ENCODE measurements around the gene RP2.

RP2 gene

DNA sequence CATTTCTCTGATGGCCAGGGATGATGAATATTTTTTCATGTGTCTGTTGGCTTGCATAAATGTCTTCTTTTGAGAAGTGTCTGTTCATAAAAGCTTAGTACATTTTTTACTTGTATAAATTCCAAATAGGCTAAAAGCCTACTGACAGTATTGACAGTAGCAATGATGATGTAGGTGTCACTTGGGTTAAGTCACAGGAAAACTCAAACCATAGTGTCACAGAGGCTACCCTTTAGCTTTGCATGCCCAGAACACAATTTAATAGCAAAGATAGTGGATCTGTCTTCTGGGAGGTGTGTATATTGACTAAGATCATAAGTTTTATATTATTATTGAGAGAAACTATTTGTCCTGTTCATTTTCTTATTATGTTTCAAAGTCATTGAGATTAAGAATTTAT, 8.1 kb downstream of the RP2 start:
- no peak for DNase-seq (ENCODE audit: low spot score)

GRCh38 chrX:46849933-46850332, 13.1 kb downstream of the RP2 start:
- no peak for DNase-seq (ENCODE audit: low spot score)

- DNase-seq (ENCODE audit: low spot score), result no peak
Observed at GRCh38 chrX:46850771-46851170, 13.9 kb downstream of the RP2 start.

- DNase-seq (ENCODE audit: low spot score), result no peak
Observed at GRCh38 chrX:46856483-46856882, 19.6 kb downstream of the RP2 start.

GRCh38 chrX:46860557-46860956, 23.7 kb downstream of the RP2 start:
- DNase-seq (ENCODE audit: low spot score), result no peak

DNA sequence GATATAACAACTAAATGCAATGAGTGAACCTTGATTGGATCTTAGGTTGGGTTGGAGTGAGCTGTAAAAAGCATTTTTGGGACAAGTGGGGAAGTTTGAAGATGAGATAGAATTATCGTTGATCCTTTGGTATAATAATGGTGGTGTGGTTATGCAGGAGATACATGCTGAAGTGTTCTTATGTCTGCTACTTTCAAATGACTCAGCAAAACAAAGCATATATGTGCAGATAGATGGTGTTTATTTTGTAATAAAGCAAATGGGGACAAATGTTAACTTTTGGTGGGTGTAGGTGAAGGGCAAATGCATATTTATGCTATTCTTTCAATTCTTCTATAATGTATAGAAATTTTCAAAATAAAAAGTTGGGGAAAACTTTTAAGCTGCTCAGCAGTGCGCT, 26.2 kb downstream of the RP2 start:
- DNase-seq (ENCODE audit: low spot score), result no peak

DNA sequence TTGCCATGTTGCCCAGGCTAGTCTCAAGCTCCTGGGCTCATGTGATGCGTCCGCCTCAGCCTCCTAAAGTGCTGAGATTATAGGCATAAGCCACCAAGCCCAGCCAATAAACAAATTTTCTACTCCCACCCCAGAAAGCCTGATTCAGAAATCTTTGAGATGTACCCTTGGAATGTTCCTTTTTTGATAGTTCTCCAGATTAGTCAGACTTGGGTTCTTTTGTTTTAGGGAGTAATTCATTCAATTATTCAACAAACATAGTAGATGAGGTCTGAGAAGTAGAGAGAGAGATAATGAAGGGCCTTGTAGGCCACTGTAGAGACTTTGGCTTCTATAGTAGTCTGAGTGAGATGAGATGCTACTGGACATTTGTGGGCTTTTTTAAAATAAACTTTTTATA, 27.8 kb downstream of the RP2 start:
- no peak for DNase-seq (ENCODE audit: low spot score)

DNA sequence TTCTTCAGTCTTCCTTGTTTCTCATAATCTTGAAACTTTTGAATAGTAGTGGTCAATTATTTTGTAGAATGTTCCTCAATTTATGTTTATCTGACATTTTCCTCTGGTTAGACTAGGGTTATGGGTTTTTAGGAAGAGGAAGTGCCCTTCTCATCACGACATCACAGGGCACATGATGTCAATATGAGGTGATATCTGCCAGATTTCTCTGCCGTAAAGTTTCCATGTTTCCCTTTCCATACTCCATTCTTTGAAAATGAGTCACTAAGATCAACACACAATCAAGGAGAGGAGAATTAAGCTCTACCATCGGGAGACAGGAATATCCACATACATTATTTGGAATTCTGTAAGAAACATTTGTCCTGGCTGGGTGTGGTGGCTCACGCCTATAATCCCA, 28.4 kb downstream of the RP2 start:
- DNase-seq (ENCODE audit: low spot score), result no peak

- no peak for DNase-seq (ENCODE audit: low spot score)
Observed at GRCh38 chrX:46866726-46867125, 29.9 kb downstream of the RP2 start.

GRCh38 chrX:46873746-46874145, 36.9 kb downstream of the RP2 start:
- DNase-seq (ENCODE audit: low spot score), result no peak

DNA sequence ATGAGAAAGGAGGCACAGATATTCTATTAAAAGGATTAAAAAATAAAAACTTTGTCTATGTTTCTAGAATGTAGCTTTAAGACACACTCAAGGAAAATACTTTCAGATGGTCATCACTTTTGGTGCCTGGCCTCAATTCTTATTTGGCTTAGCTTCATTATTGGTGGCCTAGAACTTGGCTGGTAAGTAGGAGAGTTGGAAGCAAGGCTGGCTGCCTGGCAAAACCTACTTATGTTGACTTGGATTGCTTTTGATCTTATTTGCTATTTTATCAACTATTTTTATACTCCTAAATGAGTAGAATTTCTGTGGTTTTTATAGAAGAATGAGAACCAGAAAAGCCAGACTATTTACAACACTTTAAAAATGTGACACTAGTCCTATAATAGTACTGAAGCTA, 40.1 kb downstream of the RP2 start:
- no peak for DNase-seq (ENCODE audit: low spot score)

GRCh38 chrX:46882266-46882665, 45.4 kb downstream of the RP2 start:
- DNase-seq (ENCODE audit: low spot score), result no peak

GRCh38 chrX:46884799-46885198, 48.0 kb downstream of the RP2 start:
- DNase-seq (ENCODE audit: low spot score), result no peak

GRCh38 chrX:46898207-46898606, 61.4 kb downstream of the RP2 start:
- no peak for DNase-seq (ENCODE audit: low spot score)

- peak; percentile 87 for DNase-seq (ENCODE audit: low spot score)
Observed at GRCh38 chrX:46903458-46904242, 66.8 kb downstream of the RP2 start.

GRCh38 chrX:46904626-46905025, 67.8 kb downstream of the RP2 start:
- no peak for DNase-seq (ENCODE audit: low spot score)

GRCh38 chrX:46910415-46910814, 73.6 kb downstream of the RP2 start:
- DNase-seq (ENCODE audit: low spot score), result no peak

- DNase-seq (ENCODE audit: low spot score), result peak; percentile 45
Observed at GRCh38 chrX:46912098-46912602, 75.3 kb downstream of the RP2 start, which contains the start of gene JADE3. Gene JADE3, plus strand, starts transcription at chrX:46912421. Its CDS starts 72,474 bp downstream, at chrX:46984895.

DNA sequence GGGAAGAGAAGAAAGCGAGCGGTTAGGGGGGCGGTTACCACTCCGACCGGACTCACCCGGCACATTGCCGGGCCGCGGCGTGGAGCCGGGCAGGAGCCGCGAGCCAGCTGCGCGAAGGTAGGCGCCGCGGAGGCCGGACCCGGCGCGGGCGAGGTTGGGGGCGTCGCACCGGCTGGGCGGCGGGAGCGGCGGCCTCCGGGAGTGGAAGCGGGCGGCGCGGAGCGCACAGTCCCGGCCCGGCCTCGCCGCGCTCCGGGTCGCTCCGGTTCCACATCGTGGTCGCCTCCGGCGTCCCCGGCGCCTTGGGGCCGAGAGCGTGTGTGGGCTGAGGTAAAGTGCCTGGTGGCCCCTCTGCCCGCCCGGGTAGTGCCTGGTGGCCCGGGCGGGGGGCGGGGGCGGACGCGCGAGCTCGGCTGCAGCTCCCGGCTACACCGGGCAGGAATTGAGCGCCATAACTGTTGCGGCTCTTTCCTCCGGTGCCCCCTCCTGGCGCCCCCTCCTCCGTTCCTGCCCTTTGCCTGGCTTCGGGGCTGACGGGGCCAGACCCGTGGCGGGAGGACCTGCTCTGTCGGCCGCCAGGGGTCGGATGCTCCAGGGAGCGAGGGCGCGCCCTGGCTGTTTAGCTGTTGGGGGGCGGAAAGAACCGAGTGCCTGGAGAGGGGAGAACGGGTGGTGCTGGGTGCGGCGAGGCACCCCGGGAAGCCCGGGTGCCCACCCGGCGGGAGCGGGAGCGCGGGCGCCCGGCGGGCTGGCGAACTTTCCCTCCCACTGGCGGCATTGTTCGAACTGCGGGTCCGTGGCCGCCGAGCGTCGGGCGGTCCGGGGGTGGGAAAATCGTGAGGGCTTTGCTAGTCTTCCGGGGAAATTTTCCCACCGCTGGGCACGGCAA, 76.0 kb downstream of the RP2 start:
- peak; percentile 24 for DNase-seq (ENCODE audit: low spot score)

DNA sequence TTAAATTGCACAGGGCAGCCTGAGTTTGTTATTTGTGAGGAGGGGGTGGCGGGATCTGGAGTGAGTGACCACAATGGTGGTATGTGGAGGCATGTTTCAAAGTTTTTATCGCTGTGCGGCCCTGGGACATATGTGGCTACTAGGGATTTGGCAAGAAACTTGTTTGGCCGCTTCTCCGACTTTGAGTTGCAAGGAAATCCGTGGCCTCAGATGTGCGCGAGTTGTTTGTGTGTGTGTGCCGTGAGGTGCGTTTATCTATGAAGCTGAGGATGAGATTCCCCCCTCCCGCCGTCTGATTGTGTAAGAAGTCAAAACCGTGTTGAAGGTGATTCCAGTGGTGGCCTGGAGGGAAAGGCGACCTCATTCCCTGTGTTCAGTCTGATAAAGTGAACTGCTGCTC, 76.8 kb downstream of the RP2 start:
- DNase-seq (ENCODE audit: low spot score), result no peak

GRCh38 chrX:46916273-46916672, 79.4 kb downstream of the RP2 start:
- DNase-seq (ENCODE audit: low spot score), result no peak

- no peak for DNase-seq (ENCODE audit: low spot score)
Observed at GRCh38 chrX:46917622-46918021, 80.8 kb downstream of the RP2 start.

DNA sequence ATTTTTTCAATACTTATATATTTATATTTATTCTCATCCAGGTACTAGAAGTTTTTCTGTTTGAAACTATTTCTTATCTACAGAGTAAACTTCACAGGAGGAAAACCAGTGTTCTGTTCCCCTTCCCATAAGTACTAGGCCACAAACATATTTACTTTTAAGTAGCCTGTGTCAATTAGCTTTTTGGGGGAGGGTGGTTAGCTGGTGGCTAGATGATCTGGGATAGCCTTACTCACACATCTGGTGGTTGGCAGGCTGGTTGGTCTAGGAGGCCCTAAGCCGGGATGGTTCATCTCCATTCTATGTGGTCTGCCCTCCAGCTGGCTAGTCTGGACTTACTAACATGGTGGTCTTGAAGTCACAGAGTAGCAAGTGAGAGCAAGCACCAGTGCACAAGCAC, 81.6 kb downstream of the RP2 start:
- DNase-seq (ENCODE audit: low spot score), result no peak
